ENCODE results near the gene PRR20G.

DNA sequence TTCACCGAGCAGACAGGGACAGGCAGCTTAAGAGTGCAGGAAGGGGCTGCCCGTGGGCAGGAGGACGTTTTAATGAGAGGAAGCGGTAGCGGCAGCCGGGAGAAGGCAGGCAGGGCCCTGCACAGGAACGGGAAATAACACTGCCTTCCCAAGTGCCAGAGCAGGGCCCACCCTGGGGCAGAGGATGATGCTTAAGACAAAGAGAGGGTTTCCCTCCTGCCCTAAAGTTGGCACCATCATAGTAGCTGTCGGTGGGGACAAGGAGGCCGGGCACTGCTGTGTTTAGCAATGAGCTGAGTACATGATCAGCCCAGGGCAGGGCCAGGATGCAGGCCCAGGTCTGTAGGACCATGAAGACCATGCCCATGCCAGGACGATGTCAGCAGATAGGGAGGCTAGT is 21.7 kb downstream of the PRR20G start:
- no peak for TF ChIP-seq ZFP3 (CRISPR knock-in tag; IDR thresholded peaks at IDR 0.05)
- TF ChIP-seq ZNF565 (CRISPR knock-in tag; conservative IDR thresholded peaks at IDR 0.05; ENCODE audit: low read depth): no peak
- TF ChIP-seq TOX (CRISPR knock-in tag; IDR thresholded peaks at IDR 0.05; ENCODE audit: borderline replicate concordance): no peak
- TF ChIP-seq ZFP30 (CRISPR knock-in tag; IDR thresholded peaks at IDR 0.05): no peak
- no peak for TF ChIP-seq RARB (CRISPR knock-in tag; IDR thresholded peaks at IDR 0.05)
- TF ChIP-seq, protein P1, sequence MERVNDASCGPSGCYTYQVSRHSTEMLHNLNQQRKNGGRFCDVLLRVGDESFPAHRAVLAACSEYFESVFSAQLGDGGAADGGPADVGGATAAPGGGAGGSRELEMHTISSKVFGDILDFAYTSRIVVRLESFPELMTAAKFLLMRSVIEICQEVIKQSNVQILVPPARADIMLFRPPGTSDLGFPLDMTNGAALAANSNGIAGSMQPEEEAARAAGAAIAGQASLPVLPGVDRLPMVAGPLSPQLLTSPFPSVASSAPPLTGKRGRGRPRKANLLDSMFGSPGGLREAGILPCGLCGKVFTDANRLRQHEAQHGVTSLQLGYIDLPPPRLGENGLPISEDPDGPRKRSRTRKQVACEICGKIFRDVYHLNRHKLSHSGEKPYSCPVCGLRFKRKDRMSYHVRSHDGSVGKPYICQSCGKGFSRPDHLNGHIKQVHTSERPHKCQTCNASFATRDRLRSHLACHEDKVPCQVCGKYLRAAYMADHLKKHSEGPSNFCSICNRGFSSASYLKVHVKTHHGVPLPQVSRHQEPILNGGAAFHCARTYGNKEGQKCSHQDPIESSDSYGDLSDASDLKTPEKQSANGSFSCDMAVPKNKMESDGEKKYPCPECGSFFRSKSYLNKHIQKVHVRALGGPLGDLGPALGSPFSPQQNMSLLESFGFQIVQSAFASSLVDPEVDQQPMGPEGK (CRISPR knock-in tag; IDR thresholded peaks at IDR 0.05; ENCODE audit: borderline replicate concordance): no peak

Data from SK-N-SH treated with all-trans-retinoic acid at 6 μM for 48 hours (cell line).